Measurements from ENCODE around the gene TNFRSF12A. TPM values are rescaled to one million over a fixed set of nuclear protein-coding genes. Genes with fewer than 3 reads are reported as not detected.

Gene TNFRSF12A
- total and polyA plus RNA-seq, 9 of the 15 experiments (the other 6 are each of a cell fraction or from before 2014, with no cell fraction given) = 0.41 to 61.8 (median 26.5) TPM

GRCh38 chr16:3023669-3024478 lies 3.7 kb downstream of the TNFRSF12A start, which contains the start of the genes HCFC1R1 and THOC6 (continued):
- peak; percentile 93 for TF ChIP-seq HNRNPLL (IDR thresholded peaks at IDR 0.05; ENCODE audit: low read depth, low read length, poor library complexity, severe bottlenecking)
- no peak for TF ChIP-seq FOXP1 (CRISPR knock-in tag; IDR thresholded peaks at IDR 0.05)
- peak in 1 of 2 experiments; percentile 94 for TF ChIP-seq AFF1 (IDR thresholded peaks at IDR 0.05; ENCODE audit: low read depth in 1 of 2, partially characterized antibody in 2 of 2)
- peak; percentile 62; the same call in 1 of the 2 replicates for TF ChIP-seq ZSCAN29 (IDR thresholded peaks at IDR 0.05)
- no peak for TF ChIP-seq ZNF551 (CRISPR knock-in tag; IDR thresholded peaks at IDR 0.05)
- peak; percentile 46; the same call in 1 of the 2 replicates for TF ChIP-seq HDAC6 (IDR thresholded peaks at IDR 0.05; ENCODE audit: low read depth, low read length)
- TF ChIP-seq U2AF2 (optimal IDR thresholded peaks at IDR 0.05; ENCODE audit: low read depth, low read length) = no peak
- TF ChIP-seq GMEB1 (CRISPR knock-in tag; IDR thresholded peaks at IDR 0.05) = peak; percentile 98
- no peak for TF ChIP-seq FUS (optimal IDR thresholded peaks at IDR 0.05; ENCODE audit: low read depth, low read length)
- TF ChIP-seq PBX2 (CRISPR knock-in tag; IDR thresholded peaks at IDR 0.05; ENCODE audit: low read depth) = no peak
- no peak for TF ChIP-seq PBX2 (tag; conservative IDR thresholded peaks at IDR 0.05; ENCODE audit: low read depth)
- TF ChIP-seq ZNF830 (CRISPR knock-in tag; IDR thresholded peaks at IDR 0.05) = no peak
- TF ChIP-seq MYNN (IDR thresholded peaks at IDR 0.05) = peak; percentile 73; the same call in 1 of the 2 replicates
- no peak for TF ChIP-seq MYNN (CRISPR knock-in tag; IDR thresholded peaks at IDR 0.05)
- no peak for TF ChIP-seq ZNF232 (CRISPR knock-in tag; IDR thresholded peaks at IDR 0.05)
- TF ChIP-seq ZNF239 (CRISPR knock-in tag; IDR thresholded peaks at IDR 0.05) = no peak
- TF ChIP-seq NCOA4 (IDR thresholded peaks at IDR 0.05; ENCODE audit: partially characterized antibody) = no peak
- no peak for TF ChIP-seq ZNF41 (CRISPR knock-in tag; conservative IDR thresholded peaks at IDR 0.05)
- TF ChIP-seq ZNF717 (CRISPR knock-in tag; IDR thresholded peaks at IDR 0.05) = no peak

Data from K562 (cell line).